ENCODE data around the gene ARID1B. TPM values are rescaled to one million over a fixed set of nuclear protein-coding genes. Genes with fewer than 3 reads are reported as not detected.

ARID1B gene
- total and polyA plus RNA-seq, 2 of the 4 experiments (the other 2 are of a cell fraction): 14.5 to 20.1 TPM

GRCh38 chr6:156887623-156888269, 110.6 kb downstream of the ARID1B start:
- Histone ChIP-seq H2BK120ac (ENCODE audit: low read depth, low read length) (no peak overlapping the region), H3K36me3 (ENCODE audit: control insufficient read depth, insufficient read depth, low read length) (no peaks in the 10 kb centered on the region), H2BK5ac (ENCODE audit: low read depth, low read length, poor library complexity, severe bottlenecking) (no peak overlapping the region), H3K27ac (ENCODE audit: insufficient read depth, low read length) (no peak overlapping the region), H2BK15ac (ENCODE audit: low read depth, low read length) (no peak overlapping the region), H2AK5ac (ENCODE audit: low read depth, low read length) (no peak overlapping the region), H3K4me3 (ENCODE audit: insufficient read depth, low read depth, low read length) (no peak overlapping the region), H2AFZ (replicated peaks; ENCODE audit: low read length, poor library complexity) (no peak overlapping the region), H4K20me1 (ENCODE audit: insufficient read depth, low read length) (peaks cover 22% of the 10 kb centered on the region), H4K8ac (ENCODE audit: low read depth in 2 of 2, low read length in 2 of 2) (no peak overlapping the region), H3K9me1 (ENCODE audit: insufficient read depth, low read length) (peaks cover 5% of the 10 kb centered on the region; the same call in 1 of the 2 replicates), H2BK20ac (ENCODE audit: low read depth, low read length) (no peak overlapping the region), H3K4me1 (ENCODE audit: control insufficient read depth, insufficient read depth, low read length) (peaks cover 8% of the 10 kb centered on the region), H3K23ac (ENCODE audit: low read depth, low read length) (no peak overlapping the region), H3K4ac (ENCODE audit: low read depth, low read length) (no peak overlapping the region), H3K18ac (ENCODE audit: low read depth, low read length) (no peak overlapping the region), H3K14ac (replicated peaks; ENCODE audit: low read depth, low read length) (no peak overlapping the region), H3K9me3 (ENCODE audit: control insufficient read depth, insufficient read depth, low read length) (no peaks in the 10 kb centered on the region), H3K4me2 (ENCODE audit: low read depth, low read length) (no peak overlapping the region), H4K91ac (ENCODE audit: insufficient read depth, low read depth, low read length) (no peak overlapping the region), H4K5ac (ENCODE audit: low read depth, low read length) (no peak overlapping the region), H3K27me3 (ENCODE audit: control insufficient read depth, insufficient read depth, low read length) (no peaks in the 10 kb centered on the region), H3K56ac (ENCODE audit: extremely low read depth, insufficient read depth, low read length) (no peak overlapping the region), H3K79me1 (ENCODE audit: low read depth in 1 of 2, low read length in 2 of 2) (peaks cover 35 to 59% of the 10 kb centered on the region in 2 experiments), H3K9ac (ENCODE audit: low read depth, low read length) (no peak overlapping the region), H2AK9ac (replicated peaks; ENCODE audit: low read depth, low read length, poor library complexity) (no peak overlapping the region)
- ChIA-PET POLR2A (ENCODE audit: unreplicated experiment) (no interaction called here), CTCF (no interaction called here)
- TF ChIP-seq FOS (IDR thresholded peaks at IDR 0.05; ENCODE audit: low read depth, low read length) (no peak), CTCF (conservative IDR thresholded peaks at IDR 0.05; ENCODE audit: low read depth, low read length) (no peak), MAFK (IDR thresholded peaks at IDR 0.05; ENCODE audit: low read depth, low read length) (no peak), MAZ (IDR thresholded peaks at IDR 0.05; ENCODE audit: borderline replicate concordance, low read depth, low read length) (no peak), RFX5 (IDR thresholded peaks at IDR 0.05; ENCODE audit: low read depth, low read length) (no peak), RAD21 (IDR thresholded peaks at IDR 0.05; ENCODE audit: low read length) (no peak), MXI1 (IDR thresholded peaks at IDR 0.05; ENCODE audit: borderline replicate concordance, low read depth, low read length) (no peak), RCOR1 (IDR thresholded peaks at IDR 0.05; ENCODE audit: insufficient replicate concordance, low read length) (no peak), ELK1 (IDR thresholded peaks at IDR 0.05; ENCODE audit: borderline replicate concordance, low read depth, low read length) (no peak), POLR2A (IDR thresholded peaks at IDR 0.05; ENCODE audit: low read depth, low read length) (no peak), USF2 (IDR thresholded peaks at IDR 0.05; ENCODE audit: low read depth, low read length) (no peak), BHLHE40 (IDR thresholded peaks at IDR 0.05; ENCODE audit: low read depth, low read length) (no peak), SMC3 (IDR thresholded peaks at IDR 0.05; ENCODE audit: low read depth, low read length) (no peak), CEBPB (IDR thresholded peaks at IDR 0.05; ENCODE audit: low read depth, low read length) (no peak), NFE2L2 (IDR thresholded peaks at IDR 0.05; ENCODE audit: low read depth, low read length) (no peak)
- dilution Hi-C loops (cut with HindIII; ENCODE audit: low sequenced_read_pairs, unreplicated experiment) (no loop called here), in situ Hi-C loops (cut with MboI; ENCODE audit: low sequenced_read_pairs) (no loop called here), intact Hi-C loops (cut with micrococcal nuclease) (loop anchor here (5.0 kb wide), 1 partner anchor 35 kb away; no protein-coding TSS in a partner anchor)
- no peak for DNase-seq
- no TSS peak for BruUV-seq (replicated peaks)
- WGBS, 2 experiments (ENCODE audit: extremely low coverage in 2 of 2, insufficient read length in 1 of 2): no CpG with 5 or more reads among the region's 6 CpGs
- no peak for ATAC-seq (ENCODE audit: low read depth)

All from IMR-90 (cell line).